GM12873 (cell line): ENCODE data around the gene KLHL29.

Experiments used
- TF ChIP-seq, protein P1 (sequence below): IDR thresholded peaks from 2 replicates; pipeline ENCODE4 v1.5.1; 2012; ENCODE audit warnings: low read depth, mild to moderate bottlenecking, moderate library complexity, low read length, control low read depth; ENCODE audit not compliant: insufficient read depth; ENCODE audit errors: missing control alignments

KLHL29 gene

GRCh38 chr2:23484275-23484674 lies 99.3 kb downstream of the KLHL29 start:
- TF ChIP-seq, protein P1, sequence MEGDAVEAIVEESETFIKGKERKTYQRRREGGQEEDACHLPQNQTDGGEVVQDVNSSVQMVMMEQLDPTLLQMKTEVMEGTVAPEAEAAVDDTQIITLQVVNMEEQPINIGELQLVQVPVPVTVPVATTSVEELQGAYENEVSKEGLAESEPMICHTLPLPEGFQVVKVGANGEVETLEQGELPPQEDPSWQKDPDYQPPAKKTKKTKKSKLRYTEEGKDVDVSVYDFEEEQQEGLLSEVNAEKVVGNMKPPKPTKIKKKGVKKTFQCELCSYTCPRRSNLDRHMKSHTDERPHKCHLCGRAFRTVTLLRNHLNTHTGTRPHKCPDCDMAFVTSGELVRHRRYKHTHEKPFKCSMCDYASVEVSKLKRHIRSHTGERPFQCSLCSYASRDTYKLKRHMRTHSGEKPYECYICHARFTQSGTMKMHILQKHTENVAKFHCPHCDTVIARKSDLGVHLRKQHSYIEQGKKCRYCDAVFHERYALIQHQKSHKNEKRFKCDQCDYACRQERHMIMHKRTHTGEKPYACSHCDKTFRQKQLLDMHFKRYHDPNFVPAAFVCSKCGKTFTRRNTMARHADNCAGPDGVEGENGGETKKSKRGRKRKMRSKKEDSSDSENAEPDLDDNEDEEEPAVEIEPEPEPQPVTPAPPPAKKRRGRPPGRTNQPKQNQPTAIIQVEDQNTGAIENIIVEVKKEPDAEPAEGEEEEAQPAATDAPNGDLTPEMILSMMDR = no peak

- TF ChIP-seq, protein P1 = no peak
Observed at GRCh38 chr2:23484767-23485166, 99.8 kb downstream of the KLHL29 start.

- TF ChIP-seq, protein P1 = no peak
Observed at GRCh38 chr2:23485261-23485660, 100.3 kb downstream of the KLHL29 start.

DNA sequence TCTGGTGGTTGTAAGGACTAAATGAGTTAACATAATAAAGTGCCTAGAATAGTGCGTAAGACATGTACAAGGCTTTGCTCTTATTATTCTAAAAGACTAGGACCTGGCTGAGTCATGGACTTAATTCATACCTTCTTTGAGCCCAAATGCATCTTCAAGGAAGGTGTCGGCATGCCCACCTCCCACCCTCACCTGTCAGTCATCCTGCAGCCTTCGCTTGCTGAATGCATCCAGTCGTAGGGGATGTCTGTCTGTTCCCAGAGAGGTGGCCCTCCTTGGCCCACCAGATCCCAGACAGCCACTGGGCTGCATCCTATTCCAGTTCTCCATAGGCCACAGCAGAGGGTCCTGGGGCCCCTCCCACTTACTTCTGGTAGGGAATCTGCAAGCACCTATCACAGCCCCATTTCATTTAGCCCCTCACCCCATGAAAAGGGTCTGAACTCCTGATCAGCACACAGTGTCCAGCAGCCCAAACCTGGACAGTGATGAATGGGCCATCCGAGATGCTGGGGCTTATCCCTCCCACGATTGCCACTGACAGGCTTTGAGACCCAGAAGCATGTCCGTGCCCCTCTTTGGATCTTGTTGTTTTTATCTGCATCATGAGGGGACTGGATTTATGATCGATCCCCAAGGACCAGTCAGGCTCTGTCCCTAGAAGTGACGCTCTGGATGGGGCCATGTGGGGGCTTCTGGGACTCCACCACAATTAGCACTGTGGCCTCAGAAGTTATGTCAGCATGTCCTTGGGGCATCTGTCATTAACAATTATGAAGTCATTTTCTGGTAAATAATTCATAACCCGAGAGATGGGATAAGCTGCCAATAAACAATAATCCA lies 101.1 kb downstream of the KLHL29 start:
- TF ChIP-seq, protein P1 = no peak

- TF ChIP-seq, protein P1 = no peak
Observed at GRCh38 chr2:23486684-23487075, 101.7 kb downstream of the KLHL29 start.

GRCh38 chr2:23487735-23488492 lies 102.9 kb downstream of the KLHL29 start:
- TF ChIP-seq, protein P1 = no peak

- TF ChIP-seq, protein P1 = no peak
Observed at GRCh38 chr2:23488584-23488983, 103.6 kb downstream of the KLHL29 start.
